Hematopoietic multipotent progenitor cell treated with erythropoietin and hydrocortisone succinate and interleukin-3 and kit ligand, for 17 days (in vitro differentiated cells): ENCODE results near the gene GIPC1.
"Not testable (repeated sequence)": the region's sequence is repeated elsewhere in the genome, so short reads cannot be mapped to it uniquely, and the experiment has no call there.

ENCODE experiments used
- DNase-seq: peaks from one replicate; pipeline ENCODE4 v3.0.0-alpha.2; 2015; ENCODE audit warnings: low spot score

GIPC1 gene

GRCh38 chr19:14470031-14470876 lies 25.7 kb downstream of the GIPC1 start:
- DNase-seq = no peak

GRCh38 chr19:14467816-14468215 lies 28.1 kb downstream of the GIPC1 start:
- no peak for DNase-seq

- no peak for DNase-seq
Observed at GRCh38 chr19:14467391-14467790, 28.5 kb downstream of the GIPC1 start.

- no peak for DNase-seq
Observed at GRCh38 chr19:14463747-14464146, 32.2 kb downstream of the GIPC1 start.

- not testable (repeated sequence) for DNase-seq
Observed at GRCh38 chr19:14462401-14462800, 33.5 kb downstream of the GIPC1 start.

- DNase-seq = no peak
Observed at GRCh38 chr19:14460935-14461334, 35.0 kb downstream of the GIPC1 start.

GRCh38 chr19:14459703-14460102 lies 36.2 kb downstream of the GIPC1 start:
- no peak for DNase-seq

- not testable (repeated sequence) for DNase-seq
Observed at GRCh38 chr19:14452303-14452702, 43.6 kb downstream of the GIPC1 start.

- no peak for DNase-seq
Observed at GRCh38 chr19:14450876-14451275, 45.1 kb downstream of the GIPC1 start.

GRCh38 chr19:14450168-14450874 lies 45.6 kb downstream of the GIPC1 start:
- DNase-seq = peak; percentile 60

- no peak for DNase-seq
Observed at GRCh38 chr19:14449321-14449720, 46.6 kb downstream of the GIPC1 start.

- no peak for DNase-seq
Observed at GRCh38 chr19:14446336-14447036, 49.4 kb downstream of the GIPC1 start.

- DNase-seq = no peak
Observed at GRCh38 chr19:14443632-14444216, 52.2 kb downstream of the GIPC1 start.

- DNase-seq = no peak
Observed at GRCh38 chr19:14442891-14443631, 52.9 kb downstream of the GIPC1 start.

GRCh38 chr19:14441041-14441938 lies 54.6 kb downstream of the GIPC1 start:
- DNase-seq = no peak

- no peak for DNase-seq
Observed at GRCh38 chr19:14440049-14440448, 55.9 kb downstream of the GIPC1 start.

- no peak for DNase-seq
Observed at GRCh38 chr19:14439014-14439413, 56.9 kb downstream of the GIPC1 start.

- no peak for DNase-seq
Observed at GRCh38 chr19:14437578-14438140, 58.3 kb downstream of the GIPC1 start.

GRCh38 chr19:14435320-14436050 lies 60.4 kb downstream of the GIPC1 start:
- no peak for DNase-seq
